Sciatic nerve (tissue), 2 donors: Measurements from ENCODE around the gene STIP1. TPM values are rescaled to one million over a fixed set of nuclear protein-coding genes. Genes with fewer than 3 reads are reported as not detected.
A peak's percentile ranks its signal among the peaks of the same experiment; 100 is the strongest.
"Not testable (repeated sequence)": the region's sequence is repeated elsewhere in the genome, so short reads cannot be mapped to it uniquely, and the experiment has no call there.

Experiments
- ATAC-seq: fragments of 200-7000 bp; cut with Tn5 transposase; one replicate; pipeline ENCODE4 v1.9.1; 2020; ENCODE audit warnings: mild to moderate bottlenecking, moderate library complexity
- DNase-seq: peaks from one replicate; pipeline ENCODE4 v3.0.0-alpha.2; 2020; ENCODE audit warnings: low spot score
- intact Hi-C: fragments of 100-400 bp; cut with DNase I; formaldehyde crosslinking; loops from one replicate; pipeline ENCODE4 v1.14.2; 2022
- total RNA-seq: library from RNA; stranded (reverse); fragmentation: NEBNext Ultra II Directional; extraction: Animal tissue kit (Norgen Biotek cat#: 25700); gene quantifications from one replicate; pipeline ENCODE4 v1.2.1, GENCODE V29; 2021
- donor health status: DM: no; HTN: no; CAD: no.
- donor health status: DM: no; HTN: no; CAD: no.

Gene STIP1
- total RNA-seq, 1 donor from 2014 or later, result 87.6 TPM

- ATAC-seq, result no peak
- intact Hi-C loops, result no loop called here
- no peak for DNase-seq
These were observed 57.4 kb downstream of the STIP1 start for GRCh38 chr11:64243236-64243854.

GRCh38 chr11:64244107-64244506 lies 58.1 kb downstream of the STIP1 start:
- intact Hi-C loops, result no loop called here
- ATAC-seq (no peak), DNase-seq (no peak)

GRCh38 chr11:64244966-64245365 lies 59.0 kb downstream of the STIP1 start:
- DNase-seq (no peak), ATAC-seq (no peak)
- intact Hi-C loops, result no loop called here

- ATAC-seq (no peak), DNase-seq (peak; percentile 77)
- intact Hi-C loops, result no loop called here
These were observed 59.4 kb downstream of the STIP1 start for GRCh38 chr11:64245401-64245796.

GRCh38 chr11:64245797-64246620 lies 60.0 kb downstream of the STIP1 start:
- intact Hi-C loops, result no loop called here
- ATAC-seq (no peak), DNase-seq (peak; percentile 82)

GRCh38 chr11:64246621-64246870 lies 60.6 kb downstream of the STIP1 start:
- intact Hi-C loops, ATAC-seq, DNase-seq: not testable (repeated sequence)

GRCh38 chr11:64246871-64247728 lies 61.1 kb downstream of the STIP1 start, which contains the start of gene PPP1R14B:
Gene PPP1R14B, minus strand, starts transcription at chr11:64246943. Its CDS starts 270 bp downstream, at chr11:64246673.
- ATAC-seq, result peak; percentile 80
- intact Hi-C loops, result no loop called here
- peak; percentile 92 for DNase-seq

GRCh38 chr11:64247729-64248531 lies 62.0 kb downstream of the STIP1 start:
- ATAC-seq (no peak), DNase-seq (no peak)
- intact Hi-C loops, result no loop called here

- DNase-seq (no peak), ATAC-seq (no peak)
- intact Hi-C loops, result no loop called here
These were observed 62.6 kb downstream of the STIP1 start for GRCh38 chr11:64248578-64248977.

GRCh38 chr11:64249038-64249437 lies 63.1 kb downstream of the STIP1 start:
- DNase-seq (no peak), ATAC-seq (no peak)
- intact Hi-C loops, result no loop called here

GRCh38 chr11:64249563-64250414 lies 63.8 kb downstream of the STIP1 start:
- ATAC-seq (no peak), DNase-seq (no peak)
- intact Hi-C loops, result no loop called here

- intact Hi-C loops, result no loop called here
- DNase-seq, result no peak
- no peak for ATAC-seq
These were observed 64.5 kb downstream of the STIP1 start for GRCh38 chr11:64250415-64251015.

- peak; percentile 40 for ATAC-seq
- intact Hi-C loops, result no loop called here
- peak; percentile 78 for DNase-seq
These were observed 65.2 kb downstream of the STIP1 start, which contains the start of gene PLCB3 for GRCh38 chr11:64251016-64251752. Gene PLCB3, plus strand, starts transcription at chr11:64251530. Its CDS starts 120 bp downstream, at chr11:64251650.

GRCh38 chr11:64251753-64252002 lies 65.7 kb downstream of the STIP1 start:
- DNase-seq (no peak), ATAC-seq (peak; percentile 0)
- intact Hi-C loops, result no loop called here

GRCh38 chr11:64252003-64252872 lies 66.3 kb downstream of the STIP1 start:
- ATAC-seq (peak; percentile 22), DNase-seq (peak; percentile 81)
- intact Hi-C loops, result no loop called here

GRCh38 chr11:64253043-64253442 lies 67.1 kb downstream of the STIP1 start:
- intact Hi-C loops, result no loop called here
- ATAC-seq (no peak), DNase-seq (no peak)
